GM19193 (cell line): ENCODE data around the gene KCNG2.

ENCODE experiments used
- POLR2A ChIP-seq: IDR thresholded peaks from 4 replicates; pipeline ENCODE4 v1.6.1; 2011; ENCODE audit not compliant: insufficient read depth, insufficient read length; ENCODE audit errors: extremely low read depth

KCNG2 gene

GRCh38 chr18:79789091-79789891, 8.4 kb upstream of the KCNG2 start:
- TF ChIP-seq POLR2A, result no peak

GRCh38 chr18:79789901-79790890, 7.5 kb upstream of the KCNG2 start:
- TF ChIP-seq POLR2A, result no peak

- no peak for TF ChIP-seq POLR2A
Observed at GRCh38 chr18:79790996-79791972, 6.5 kb upstream of the KCNG2 start.

GRCh38 chr18:79792096-79792987, 5.4 kb upstream of the KCNG2 start:
- no peak for TF ChIP-seq POLR2A

- no peak for TF ChIP-seq POLR2A
Observed at GRCh38 chr18:79792988-79793355, 4.8 kb upstream of the KCNG2 start.

GRCh38 chr18:79794846-79795245, 2.9 kb upstream of the KCNG2 start:
- no peak for TF ChIP-seq POLR2A

GRCh38 chr18:79795446-79795845, 2.3 kb upstream of the KCNG2 start:
- no peak for TF ChIP-seq POLR2A

- TF ChIP-seq POLR2A, result no peak
Observed at GRCh38 chr18:79796016-79796415, 1.7 kb upstream of the KCNG2 start.

- no peak for TF ChIP-seq POLR2A
Observed at GRCh38 chr18:79796531-79797405, 970 bp upstream of the KCNG2 start.

GRCh38 chr18:79798346-79798998, 734 bp downstream of the KCNG2 start:
- no peak for TF ChIP-seq POLR2A

- no peak for TF ChIP-seq POLR2A
Observed at GRCh38 chr18:79798999-79799370, 1.2 kb downstream of the KCNG2 start.

- no peak for TF ChIP-seq POLR2A
Observed at GRCh38 chr18:79799619-79800370, 2.1 kb downstream of the KCNG2 start.
